Stomach (tissue), 9 donors: ENCODE measurements around the gene GABRG3. TPM values are rescaled to one million over a fixed set of nuclear protein-coding genes. Genes with fewer than 3 reads are reported as not detected.

Source experiments
- DNase-seq, 2 donors: peaks; one replicate each; pipeline versions ENCODE4 v3.0.0 to v3.0.0-alpha.2; 2013 to 2019
- H3K27ac ChIP-seq, 5 donors: fragments of 200-600 bp in 4 of 5; sonication (generic) in 4 of 5; one replicate each; pipeline ENCODE4 v1.5.1; 2013 to 2019; ENCODE audit warnings: mild to moderate bottlenecking in 1 of 5, moderate library complexity in 1 of 5
- H3K27me3 ChIP-seq, 3 donors: fragments of 200-600 bp; sonication (generic); one replicate each; pipeline ENCODE4 v1.5.1; 2017 to 2019; ENCODE audit warnings: mixed run types in 1 of 3
- H3K36me3 ChIP-seq, 4 donors: fragments of 200-600 bp; sonication (generic); 1 replicate in 3 of 4; 2 replicates in 1 of 4; pipeline ENCODE4 v1.5.1; 2016 to 2019
- H3K4me1 ChIP-seq, 4 donors: fragments of 200-600 bp; sonication (generic); one replicate each; pipeline ENCODE4 v1.5.1; 2016 to 2019
- H3K4me3 ChIP-seq, 4 donors: fragments of 200-600 bp; sonication (generic) in 3 of 4; one replicate each; pipeline ENCODE4 v1.5.1; 2016 to 2019; ENCODE audit warnings: mild to moderate bottlenecking in 1 of 4
- H3K9me3 ChIP-seq, 4 donors: fragments of 200-600 bp; sonication (generic); one replicate each; pipeline ENCODE4 v1.5.1; 2016 to 2019
- CTCF ChIP-seq, 7 experiments: fragments of 450-650 bp in 4 of 7; fragments of 200-600 bp in 3 of 7; sonication (generic) in 3 of 7; IDR thresholded peaks; one replicate each; pipeline ENCODE4 v1.5.1; 2016 to 2019; ENCODE audit warnings: antibody characterized with exemption in 7 of 7, control low read depth in 2 of 7, mild to moderate bottlenecking in 1 of 7
- EP300 ChIP-seq: sonication (generic); formaldehyde crosslinking; IDR thresholded peaks from one replicate; pipeline ENCODE4 v1.6.1; 2017; ENCODE audit warnings: antibody characterized with exemption
- POLR2A ChIP-seq, 4 donors: fragments of 450-650 bp; IDR thresholded peaks; one replicate each; pipeline ENCODE4 v1.6.1; 2016; ENCODE audit warnings: antibody characterized with exemption in 4 of 4, control low read depth in 2 of 4, mild to moderate bottlenecking in 1 of 4, moderate library complexity in 1 of 4
- POLR2AphosphoS5 ChIP-seq, 3 donors: sonication (generic); formaldehyde crosslinking; IDR thresholded peaks; one replicate each; pipeline ENCODE4 v1.6.1; 2016; ENCODE audit warnings: antibody characterized with exemption in 3 of 3
- WGBS, 5 donors: extraction: QIAGEN DNeasy Blood & Tissue Kit in 3 of 5; methylation state at CpG; one replicate each; pipeline versions ENCODE4 v1.1.5 to v1.1.7; 2013 to 2018; 5-methylcytosine and 5-hydroxymethylcytosine counted together
- intact Hi-C: fragments of 100-400 bp; cut with DNase I; formaldehyde crosslinking; loops from one replicate; pipeline ENCODE4 v1.15.1; 2023; ENCODE audit warnings: low total_unique reads
- polyA plus RNA-seq, 3 donors: library from polyadenylated mRNA; stranded (reverse); fragments of 200-250 nt; gene quantifications; one replicate each; pipeline ENCODE4 v1.2.3, GENCODE V29; 2013
- total RNA-seq, 5 donors: library from RNA; depleted of rRNA; stranded (reverse); fragments of >200 nt; gene quantifications; one replicate each; pipeline versions ENCODE4 v1.1.0 to v1.2.3, GENCODE V29; 2014 to 2016
- donor health status: healthy with polysubstance abuse.
- donor health status: Bipolar disorder and iron deficiency.
- donor health status: healthy.

Gene GABRG3
- total and polyA plus RNA-seq, 8 donors = 0.37 to 1.5 TPM; not detected in 6

DNA sequence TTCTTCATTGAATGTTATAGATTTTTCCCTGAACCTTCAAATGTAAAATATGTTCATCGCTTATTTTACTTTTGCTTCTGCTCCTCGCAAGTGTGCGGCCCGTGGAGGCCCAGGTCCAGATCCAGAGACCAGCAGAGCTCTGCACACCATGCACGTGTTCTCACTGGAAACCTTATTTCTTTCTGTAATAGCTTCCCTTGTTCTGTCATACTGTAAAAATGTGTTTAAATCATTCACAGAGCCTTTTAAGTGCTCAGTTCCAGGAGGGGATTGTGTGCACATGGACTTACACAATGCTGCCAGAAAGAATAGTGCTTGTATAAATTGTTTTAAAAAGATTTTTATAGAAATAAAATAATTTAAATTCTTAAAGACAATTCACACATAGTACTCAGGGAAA is 359.3 kb downstream of the GABRG3 start:
- DNase-seq = no peak
- Histone ChIP-seq H3K4me1 (no peaks in the 10 kb centered on the region), H3K27ac (no peak overlapping the region), H3K9me3 (no peaks in the 10 kb centered on the region), H3K27me3 (peaks cover 0 to 5% (median 0%) of the 10 kb centered on the region in 3 donors), H3K4me3 (no peak overlapping the region), H3K36me3 (no peaks in the 10 kb centered on the region)
- intact Hi-C loops = no loop called here
- TF ChIP-seq POLR2AphosphoS5 (IDR thresholded peaks at IDR 0.05) (no peak), CTCF (IDR thresholded peaks at IDR 0.05) (no peak), POLR2A (IDR thresholded peaks at IDR 0.05) (no peak), EP300 (no peak)
- 76 to 90% (median 89%) methylated on average over 5 of the region's 5 CpGs for WGBS, 5 donors

GRCh38 chr15:27336676-27337075 is 365.7 kb downstream of the GABRG3 start:
- 52 to 63% (median 59%) methylated on average over 1 of the region's 1 CpG for WGBS, 5 donors
- TF ChIP-seq POLR2AphosphoS5 (IDR thresholded peaks at IDR 0.05) (no peak), CTCF (IDR thresholded peaks at IDR 0.05) (no peak), POLR2A (IDR thresholded peaks at IDR 0.05) (no peak), EP300 (no peak)
- Histone ChIP-seq H3K4me3 (no peak overlapping the region), H3K27ac (no peak overlapping the region), H3K36me3 (no peaks in the 10 kb centered on the region), H3K27me3 (no peaks in the 10 kb centered on the region), H3K9me3 (peaks cover 0 to 8% (median 0%) of the 10 kb centered on the region in 4 donors), H3K4me1 (no peaks in the 10 kb centered on the region)
- no peak for DNase-seq
- intact Hi-C loops = no loop called here

GRCh38 chr15:27339138-27339537 is 368.2 kb downstream of the GABRG3 start:
- no peak overlapping the region for H3K27ac ChIP-seq
- DNase-seq = no peak
- TF ChIP-seq CTCF (IDR thresholded peaks at IDR 0.05) = no peak
- no peak for TF ChIP-seq POLR2AphosphoS5 (IDR thresholded peaks at IDR 0.05)
- TF ChIP-seq POLR2A (IDR thresholded peaks at IDR 0.05) = no peak
- TF ChIP-seq EP300 = no peak
- no peaks in the 10 kb centered on the region for H3K4me1 ChIP-seq
- no peak overlapping the region for H3K4me3 ChIP-seq
- H3K27me3 ChIP-seq = no peaks in the 10 kb centered on the region
- H3K9me3 ChIP-seq = peaks cover 0 to 19% (median 0%) of the 10 kb centered on the region in 4 donors
- WGBS, 5 donors = 80 to 89% (median 83%) methylated on average over 4 to 5 of the region's 5 CpGs
- H3K36me3 ChIP-seq = no peaks in the 10 kb centered on the region
- intact Hi-C loops = no loop called here

GRCh38 chr15:27341780-27342343 is 370.9 kb downstream of the GABRG3 start:
- H3K9me3 ChIP-seq = peaks cover 0 to 27% (median under 1%) of the 10 kb centered on the region in 4 donors
- no peak overlapping the region for H3K4me3 ChIP-seq
- H3K27me3 ChIP-seq = no peaks in the 10 kb centered on the region
- no peak for DNase-seq
- no peaks in the 10 kb centered on the region for H3K4me1 ChIP-seq
- intact Hi-C loops = no loop called here
- no peaks in the 10 kb centered on the region for H3K36me3 ChIP-seq
- 63 to 77% (median 67%) methylated on average over 7 of the region's 7 CpGs for WGBS, 5 donors
- TF ChIP-seq POLR2AphosphoS5 (IDR thresholded peaks at IDR 0.05) (no peak), POLR2A (IDR thresholded peaks at IDR 0.05) (no peak), CTCF (IDR thresholded peaks at IDR 0.05) (no peak), EP300 (no peak)
- no peak overlapping the region for H3K27ac ChIP-seq
